GM12875 (cell line): ENCODE data around the gene THBD.
"Not testable (repeated sequence)": the region's sequence is repeated elsewhere in the genome, so short reads cannot be mapped to it uniquely, and the experiment has no call there.

Experiments
- H3K4me3 ChIP-seq: one replicate; pipeline ENCODE4 v1.5.1; 2011; ENCODE audit warnings: low read depth, low read length, control low read depth
- CTCF ChIP-seq: IDR thresholded peaks from 2 replicates; pipeline ENCODE4 v1.5.1; 2011; ENCODE audit warnings: low read depth, mild to moderate bottlenecking, control low read depth, inconsistent platforms, low read length, moderate library complexity, borderline replicate concordance; ENCODE audit not compliant: insufficient read depth

The THBD gene

GRCh38 chr20:23028392-23028791, 21.1 kb downstream of the THBD start:
- no peak for TF ChIP-seq CTCF
- H3K4me3 ChIP-seq: no peak overlapping the region

DNA sequence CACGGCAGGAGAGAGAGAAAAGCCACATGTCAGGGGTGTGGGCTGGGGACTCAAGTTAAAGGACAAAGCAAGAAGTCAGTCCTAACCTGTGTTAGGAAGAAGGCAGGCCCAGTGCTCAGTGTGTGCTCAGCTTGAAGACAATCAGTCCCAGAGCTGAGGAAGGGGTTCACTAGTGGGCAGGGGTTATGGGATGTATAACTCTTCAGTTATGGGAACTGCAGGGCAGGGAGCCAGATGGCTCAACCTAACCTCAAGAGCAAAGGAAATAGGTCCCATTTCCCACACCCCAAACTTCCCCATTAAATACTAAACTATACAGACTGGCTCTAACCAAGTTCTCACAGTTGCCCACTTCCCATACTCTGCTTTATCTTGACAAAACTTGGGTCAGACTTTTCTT, 21.8 kb downstream of the THBD start:
- no peak for TF ChIP-seq CTCF
- H3K4me3 ChIP-seq: no peak overlapping the region

- H3K4me3 ChIP-seq: not testable (repeated sequence)
Observed at GRCh38 chr20:23025503-23025902, 24.0 kb downstream of the THBD start.

DNA sequence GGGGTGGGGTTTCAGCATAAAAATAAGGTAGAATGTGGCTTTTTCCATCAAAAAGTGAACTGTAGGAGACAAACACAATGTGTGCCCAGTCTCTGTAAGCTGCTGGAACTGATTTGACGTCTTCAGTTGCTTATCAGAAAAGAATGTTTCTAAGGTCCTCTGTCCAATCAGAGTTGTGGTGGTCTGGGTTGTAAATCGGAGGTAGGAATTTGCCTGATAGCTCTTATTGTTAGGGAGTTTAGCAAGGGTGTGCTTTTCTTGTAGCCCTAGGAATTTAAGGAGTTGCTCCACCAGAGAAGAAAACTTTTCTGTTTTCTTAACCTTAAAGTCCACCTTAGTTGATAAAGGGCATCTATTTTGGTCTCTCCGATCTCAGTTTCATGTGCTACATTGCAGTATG, 24.8 kb downstream of the THBD start:
- H3K4me3 ChIP-seq: no peak overlapping the region
- no peak for TF ChIP-seq CTCF

DNA sequence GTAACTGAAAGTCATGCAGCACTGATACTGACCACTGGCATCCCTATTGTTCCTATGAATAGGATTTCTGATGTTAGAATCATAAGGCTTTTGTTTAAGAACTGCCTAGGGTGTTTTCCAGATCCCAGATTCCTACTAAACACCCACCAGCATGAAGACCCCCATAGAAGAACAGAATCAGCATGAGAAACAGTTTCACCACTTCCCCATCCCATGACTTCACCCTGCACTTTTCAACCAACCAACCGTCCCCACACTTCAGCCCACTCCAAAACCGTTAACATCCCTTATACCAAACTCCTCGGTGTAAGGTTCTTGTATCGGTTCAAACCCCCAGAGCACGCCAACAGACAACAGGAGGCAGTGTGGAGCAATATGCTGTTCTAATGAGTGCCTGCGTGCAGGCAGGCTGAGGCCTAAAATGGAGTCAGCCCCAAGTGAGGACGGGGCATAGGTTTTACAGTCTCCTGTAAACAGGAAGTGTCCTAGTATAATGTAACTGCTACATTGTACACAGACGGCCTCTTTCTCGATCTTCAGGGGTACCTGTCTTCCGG, 25.8 kb downstream of the THBD start:
- no peak overlapping the region for H3K4me3 ChIP-seq
- TF ChIP-seq CTCF: no peak

DNA sequence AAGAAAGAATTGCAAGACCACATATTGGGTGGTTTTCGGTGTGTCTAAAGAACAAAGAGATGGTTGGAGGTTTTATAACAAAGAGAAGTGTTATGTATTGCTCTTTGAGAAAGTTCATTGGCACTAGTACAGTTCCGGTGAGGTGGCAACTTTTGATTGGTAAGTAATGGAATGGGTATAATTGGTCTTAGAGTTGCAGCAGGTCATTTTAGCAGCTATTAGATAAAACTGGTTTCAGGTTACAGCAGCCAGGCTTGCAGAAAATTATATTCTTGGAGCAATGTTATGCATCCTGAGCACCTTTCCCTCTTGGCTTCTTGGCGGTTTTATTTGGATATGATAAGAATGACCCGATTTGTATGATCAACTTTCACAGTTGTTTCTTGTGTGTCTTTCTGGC, 26.6 kb downstream of the THBD start:
- TF ChIP-seq CTCF: no peak
- no peak overlapping the region for H3K4me3 ChIP-seq

- no peak for TF ChIP-seq CTCF
- no peak overlapping the region for H3K4me3 ChIP-seq
Observed at GRCh38 chr20:23021951-23022350, 27.5 kb downstream of the THBD start.

- no peak for TF ChIP-seq CTCF
- no peak overlapping the region for H3K4me3 ChIP-seq
Observed at GRCh38 chr20:23021541-23021940, 27.9 kb downstream of the THBD start.
